Measurements from ENCODE around the gene INPP5D. TPM values are rescaled to one million over a fixed set of nuclear protein-coding genes. Genes with fewer than 3 reads are reported as not detected.

The INPP5D gene
- total and polyA plus RNA-seq, 4 donors = 7.6 to 26.1 (median 25.3) TPM

- Histone ChIP-seq H3K9ac (ENCODE audit: insufficient read depth in 1 of 2, low read length in 2 of 2) (no peak overlapping the region), H3K27me3 (ENCODE audit: control insufficient read depth in 3 of 3, insufficient read depth in 3 of 3, low read length in 2 of 3) (peaks cover 0 to 3% (median 3%) of the 10 kb centered on the region in 3 donors), H3K9me3 (ENCODE audit: control insufficient read depth in 4 of 4, insufficient read depth in 3 of 4, low read length in 3 of 4) (no peaks in the 10 kb centered on the region), H3K4me3 (no peak overlapping the region), H3K27ac (ENCODE audit: low read depth in 1 of 2, low read length in 1 of 2) (no peak overlapping the region), H3K36me3 (ENCODE audit: control insufficient read depth in 4 of 4, insufficient read depth in 4 of 4, low read length in 4 of 4) (no peaks in the 10 kb centered on the region), H3K4me1 (ENCODE audit: control insufficient read depth in 5 of 5, insufficient read depth in 5 of 5, low read length in 5 of 5) (peaks cover 0 to 5% (median 0%) of the 10 kb centered on the region in 5 donors)
- 40 to 61% methylated on average over 1 of the region's 1 CpG for WGBS, 2 donors
- no peak for ATAC-seq (ENCODE audit: insufficient read depth, low FRiP score)
- TF ChIP-seq CTCF (IDR thresholded peaks at IDR 0.05; ENCODE audit: control extremely low read depth, extremely low read depth) = no peak
- DNase-seq = no peak
These were observed 33.0 kb downstream of the INPP5D start for GRCh38 chr2:233093166-233093448.

GRCh38 chr2:233093721-233094120 lies 33.6 kb downstream of the INPP5D start:
- TF ChIP-seq CTCF (IDR thresholded peaks at IDR 0.05; ENCODE audit: control extremely low read depth, extremely low read depth) = no peak
- no peak overlapping the region for H3K9ac ChIP-seq (ENCODE audit: insufficient read depth in 1 of 2, low read length in 2 of 2)
- ATAC-seq (ENCODE audit: insufficient read depth, low FRiP score) (no peak), DNase-seq (no peak)
- H3K27me3 ChIP-seq (ENCODE audit: control insufficient read depth in 3 of 3, insufficient read depth in 3 of 3, low read length in 2 of 3) = peaks cover 0 to 3% (median 3%) of the 10 kb centered on the region in 3 donors
- H3K4me3 ChIP-seq = no peak overlapping the region
- H3K27ac ChIP-seq (ENCODE audit: low read depth in 1 of 2, low read length in 1 of 2) = no peak overlapping the region
- H3K36me3 ChIP-seq (ENCODE audit: control insufficient read depth in 4 of 4, insufficient read depth in 4 of 4, low read length in 4 of 4) = no peaks in the 10 kb centered on the region
- peaks cover 0 to 4% (median 0%) of the 10 kb centered on the region in 5 donors for H3K4me1 ChIP-seq (ENCODE audit: control insufficient read depth in 5 of 5, insufficient read depth in 5 of 5, low read length in 5 of 5)
- H3K9me3 ChIP-seq (ENCODE audit: control insufficient read depth in 4 of 4, insufficient read depth in 3 of 4, low read length in 3 of 4) = no peaks in the 10 kb centered on the region
- WGBS, 2 donors = 81 to 94% methylated on average over 4 of the region's 4 CpGs

GRCh38 chr2:233094614-233095013 lies 34.5 kb downstream of the INPP5D start:
- H3K9ac ChIP-seq (ENCODE audit: insufficient read depth in 1 of 2, low read length in 2 of 2) = no peak overlapping the region
- H3K9me3 ChIP-seq (ENCODE audit: control insufficient read depth in 4 of 4, insufficient read depth in 3 of 4, low read length in 3 of 4) = no peaks in the 10 kb centered on the region
- ATAC-seq (ENCODE audit: insufficient read depth, low FRiP score) (no peak), DNase-seq (peak in 2 of 3 donors; percentile 14 to 30)
- no peak overlapping the region for H3K4me3 ChIP-seq
- no peak overlapping the region for H3K27ac ChIP-seq (ENCODE audit: low read depth in 1 of 2, low read length in 1 of 2)
- no peak for TF ChIP-seq CTCF (IDR thresholded peaks at IDR 0.05; ENCODE audit: control extremely low read depth, extremely low read depth)
- peaks cover 0 to 4% (median 0%) of the 10 kb centered on the region in 5 donors for H3K4me1 ChIP-seq (ENCODE audit: control insufficient read depth in 5 of 5, insufficient read depth in 5 of 5, low read length in 5 of 5)
- WGBS, 2 donors = 54 to 58% methylated on average over 6 of the region's 6 CpGs
- no peaks in the 10 kb centered on the region for H3K36me3 ChIP-seq (ENCODE audit: control insufficient read depth in 4 of 4, insufficient read depth in 4 of 4, low read length in 4 of 4)
- H3K27me3 ChIP-seq (ENCODE audit: control insufficient read depth in 3 of 3, insufficient read depth in 3 of 3, low read length in 2 of 3) = peaks cover 0 to 3% (median 3%) of the 10 kb centered on the region in 3 donors

- H3K27ac ChIP-seq (ENCODE audit: low read depth in 1 of 2, low read length in 1 of 2) = no peak overlapping the region
- peaks cover 0 to 3% (median 3%) of the 10 kb centered on the region in 3 donors for H3K27me3 ChIP-seq (ENCODE audit: control insufficient read depth in 3 of 3, insufficient read depth in 3 of 3, low read length in 2 of 3)
- DNase-seq (no peak), ATAC-seq (ENCODE audit: insufficient read depth, low FRiP score) (no peak)
- TF ChIP-seq CTCF (IDR thresholded peaks at IDR 0.05; ENCODE audit: control extremely low read depth, extremely low read depth) = no peak
- no peak overlapping the region for H3K4me3 ChIP-seq
- H3K36me3 ChIP-seq (ENCODE audit: control insufficient read depth in 4 of 4, insufficient read depth in 4 of 4, low read length in 4 of 4) = no peaks in the 10 kb centered on the region
- 91 to 96% methylated on average over 6 of the region's 6 CpGs for WGBS, 2 donors
- no peak overlapping the region for H3K9ac ChIP-seq (ENCODE audit: insufficient read depth in 1 of 2, low read length in 2 of 2)
- H3K9me3 ChIP-seq (ENCODE audit: control insufficient read depth in 4 of 4, insufficient read depth in 3 of 4, low read length in 3 of 4) = no peaks in the 10 kb centered on the region
- peaks cover 0 to 3% (median 0%) of the 10 kb centered on the region in 5 donors for H3K4me1 ChIP-seq (ENCODE audit: control insufficient read depth in 5 of 5, insufficient read depth in 5 of 5, low read length in 5 of 5)
These were observed 35.9 kb downstream of the INPP5D start for GRCh38 chr2:233096006-233096405.

All from lung (tissue), 12 donors.